ENCODE results near the gene OR51E2.

The OR51E2 gene

DNA sequence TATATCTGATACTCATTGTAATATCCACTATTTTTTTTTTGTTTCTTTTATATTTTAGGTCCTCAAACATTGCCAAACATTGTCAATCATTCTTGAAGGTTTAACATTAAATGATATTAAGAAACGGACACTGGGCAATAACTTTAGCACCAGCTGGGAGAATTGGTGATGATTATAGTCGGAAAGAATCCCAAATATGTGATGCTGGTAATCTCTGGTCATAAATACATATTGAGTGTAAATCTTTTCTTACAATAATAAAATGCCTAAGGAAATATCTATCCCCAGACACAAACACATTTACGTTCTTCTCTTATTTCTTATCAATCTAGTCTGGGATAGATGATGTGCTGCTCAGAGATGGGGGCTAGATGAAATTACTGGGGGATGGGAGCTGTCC is 25.2 kb downstream of the OR51E2 start:
- Histone ChIP-seq H3K18ac (ENCODE audit: low read depth in 1 of 2, low read length in 2 of 2) (no peak overlapping the region), H3K4me3 (ENCODE audit: insufficient read depth in 1 of 2, low read depth in 1 of 2, low read length in 2 of 2) (no peak overlapping the region), H4K91ac (ENCODE audit: low read length) (no peak overlapping the region), H2BK5ac (ENCODE audit: low read depth, low read length, poor library complexity, severe bottlenecking) (no peak overlapping the region), H2BK120ac (ENCODE audit: low read depth, low read length) (no peak overlapping the region), H3K14ac (ENCODE audit: low read length in 2 of 2) (no peak overlapping the region), H3K9me3 (ENCODE audit: control insufficient read depth, low read length) (no peaks in the 10 kb centered on the region), H3K36me3 (ENCODE audit: control insufficient read depth in 1 of 2, insufficient read depth in 2 of 2, low read depth in 1 of 2, low read length in 2 of 2) (no peaks in the 10 kb centered on the region), H3K4me1 (ENCODE audit: control insufficient read depth, insufficient read depth, low read depth, low read length) (peaks cover 7% of the 10 kb centered on the region), H3K27ac (ENCODE audit: low read length, poor library complexity, severe bottlenecking) (peak overlapping the region; percentile 67), H2BK12ac (ENCODE audit: low read length in 2 of 2) (no peak overlapping the region), H2AK5ac (ENCODE audit: low read length, severe bottlenecking) (no peak overlapping the region), H3K4me2 (ENCODE audit: low read length, poor library complexity, severe bottlenecking) (no peak overlapping the region), H3K27me3 (ENCODE audit: control insufficient read depth in 1 of 2, insufficient read depth in 1 of 2, low read length in 2 of 2) (no peaks in the 10 kb centered on the region), H2AFZ (ENCODE audit: low read depth, low read length) (no peak overlapping the region), H3K4ac (ENCODE audit: low read depth in 1 of 2, low read length in 2 of 2) (no peak overlapping the region), H3K9ac (ENCODE audit: low read length) (no peak overlapping the region), H3K79me1 (replicated peaks; ENCODE audit: low read length, poor library complexity, severe bottlenecking) (no peaks in the 10 kb centered on the region), H3K23ac (ENCODE audit: low read length in 2 of 2) (no peak overlapping the region), H4K8ac (ENCODE audit: low read length) (no peak overlapping the region), H2BK15ac (ENCODE audit: low read depth, poor library complexity, severe bottlenecking) (no peak overlapping the region)
- WGBS = no CpG with 5 or more reads among the region's 3 CpGs
- DNase-seq = no peak

DNA sequence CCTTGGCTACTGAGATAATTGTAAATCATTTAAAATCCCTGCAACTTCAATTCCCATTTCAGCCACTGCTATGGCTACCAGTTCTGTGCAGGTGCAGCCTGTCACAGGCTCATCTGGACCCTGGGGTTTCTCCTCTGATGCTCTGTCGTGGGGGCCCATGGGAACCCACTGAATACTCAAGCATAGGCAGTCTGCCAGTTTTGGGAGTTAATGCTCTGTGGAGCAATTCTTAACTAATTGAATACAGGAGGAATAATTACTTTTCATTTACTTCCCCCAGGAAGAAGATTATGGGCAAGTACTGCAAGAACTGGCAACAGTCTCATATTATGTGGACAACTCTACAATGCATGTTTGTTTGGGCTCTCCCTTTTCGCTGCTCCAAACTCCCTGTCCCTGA is 25.9 kb downstream of the OR51E2 start:
- Histone ChIP-seq H3K18ac (ENCODE audit: low read depth in 1 of 2, low read length in 2 of 2) (no peak overlapping the region), H3K36me3 (ENCODE audit: control insufficient read depth in 1 of 2, insufficient read depth in 2 of 2, low read depth in 1 of 2, low read length in 2 of 2) (no peaks in the 10 kb centered on the region), H3K4ac (ENCODE audit: low read depth in 1 of 2, low read length in 2 of 2) (no peak overlapping the region), H3K4me2 (ENCODE audit: low read length, poor library complexity, severe bottlenecking) (no peak overlapping the region), H3K9ac (ENCODE audit: low read length) (no peak overlapping the region), H3K23ac (ENCODE audit: low read length in 2 of 2) (no peak overlapping the region), H4K8ac (ENCODE audit: low read length) (no peak overlapping the region), H2BK15ac (ENCODE audit: low read depth, poor library complexity, severe bottlenecking) (no peak overlapping the region), H3K79me1 (replicated peaks; ENCODE audit: low read length, poor library complexity, severe bottlenecking) (no peaks in the 10 kb centered on the region), H2AFZ (ENCODE audit: low read depth, low read length) (no peak overlapping the region), H4K91ac (ENCODE audit: low read length) (no peak overlapping the region), H3K14ac (ENCODE audit: low read length in 2 of 2) (no peak overlapping the region), H2BK120ac (ENCODE audit: low read depth, low read length) (no peak overlapping the region), H2AK5ac (ENCODE audit: low read length, severe bottlenecking) (peak overlapping the region; percentile 84), H3K4me3 (ENCODE audit: insufficient read depth in 1 of 2, low read depth in 1 of 2, low read length in 2 of 2) (no peak overlapping the region), H3K27ac (ENCODE audit: low read length, poor library complexity, severe bottlenecking) (peak overlapping the region; percentile 67), H3K4me1 (ENCODE audit: control insufficient read depth, insufficient read depth, low read depth, low read length) (peaks cover 7% of the 10 kb centered on the region), H3K27me3 (ENCODE audit: control insufficient read depth in 1 of 2, insufficient read depth in 1 of 2, low read length in 2 of 2) (no peaks in the 10 kb centered on the region), H2BK12ac (ENCODE audit: low read length in 2 of 2) (no peak overlapping the region), H2BK5ac (ENCODE audit: low read depth, low read length, poor library complexity, severe bottlenecking) (no peak overlapping the region), H3K9me3 (ENCODE audit: control insufficient read depth, low read length) (no peaks in the 10 kb centered on the region)
- no peak for DNase-seq
- WGBS = 73% methylated on average over 2 of the region's 2 CpGs

- no peak overlapping the region for H3K27ac ChIP-seq (ENCODE audit: low read length, poor library complexity, severe bottlenecking)
- no peaks in the 10 kb centered on the region for H3K36me3 ChIP-seq (ENCODE audit: control insufficient read depth in 1 of 2, insufficient read depth in 2 of 2, low read depth in 1 of 2, low read length in 2 of 2)
- H3K4me2 ChIP-seq (ENCODE audit: low read length, poor library complexity, severe bottlenecking) = no peak overlapping the region
- H3K79me1 ChIP-seq (replicated peaks; ENCODE audit: low read length, poor library complexity, severe bottlenecking) = no peaks in the 10 kb centered on the region
- H3K4me1 ChIP-seq (ENCODE audit: control insufficient read depth, insufficient read depth, low read depth, low read length) = no peaks in the 10 kb centered on the region
- H4K8ac ChIP-seq (ENCODE audit: low read length) = no peak overlapping the region
- DNase-seq = peak; percentile 3
- H2BK5ac ChIP-seq (ENCODE audit: low read depth, low read length, poor library complexity, severe bottlenecking) = no peak overlapping the region
- no peak overlapping the region for H4K91ac ChIP-seq (ENCODE audit: low read length)
- H3K14ac ChIP-seq (ENCODE audit: low read length in 2 of 2) = no peak overlapping the region
- no peak overlapping the region for H3K4ac ChIP-seq (ENCODE audit: low read depth in 1 of 2, low read length in 2 of 2)
- no peak overlapping the region for H2BK15ac ChIP-seq (ENCODE audit: low read depth, poor library complexity, severe bottlenecking)
- no peaks in the 10 kb centered on the region for H3K27me3 ChIP-seq (ENCODE audit: control insufficient read depth in 1 of 2, insufficient read depth in 1 of 2, low read length in 2 of 2)
- H3K4me3 ChIP-seq (ENCODE audit: insufficient read depth in 1 of 2, low read depth in 1 of 2, low read length in 2 of 2) = no peak overlapping the region
- no peak overlapping the region for H2BK12ac ChIP-seq (ENCODE audit: low read length in 2 of 2)
- H3K9ac ChIP-seq (ENCODE audit: low read length) = no peak overlapping the region
- no peak overlapping the region for H3K23ac ChIP-seq (ENCODE audit: low read length in 2 of 2)
- H3K18ac ChIP-seq (ENCODE audit: low read depth in 1 of 2, low read length in 2 of 2) = no peak overlapping the region
- H2BK120ac ChIP-seq (ENCODE audit: low read depth, low read length) = no peak overlapping the region
- H3K9me3 ChIP-seq (ENCODE audit: control insufficient read depth, low read length) = no peaks in the 10 kb centered on the region
- no peak overlapping the region for H2AK5ac ChIP-seq (ENCODE audit: low read length, severe bottlenecking)
- H2AFZ ChIP-seq (ENCODE audit: low read depth, low read length) = no peak overlapping the region
- 79% methylated on average over 2 of the region's 2 CpGs for WGBS
Measured at GRCh38 chr11:4665424-4665823, 32.2 kb downstream of the OR51E2 start.

DNA sequence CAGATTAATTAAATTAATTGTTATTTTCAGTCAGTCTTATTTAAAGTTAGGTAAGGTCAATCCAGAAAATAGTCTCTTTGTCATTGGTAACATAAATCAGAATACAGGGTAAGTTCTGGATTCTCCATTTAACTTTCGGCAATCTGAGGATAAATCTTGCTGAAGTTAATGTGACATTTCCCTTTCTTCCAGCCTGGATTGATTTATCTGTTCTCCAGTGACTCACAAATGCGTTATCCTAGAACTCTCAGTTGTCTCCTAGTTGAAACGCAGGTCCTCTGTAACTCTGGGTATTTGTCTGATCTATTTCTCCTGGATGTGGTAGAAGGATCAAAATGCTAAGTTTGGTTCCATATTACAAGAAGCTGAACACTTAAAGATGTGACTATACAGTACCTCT is 32.9 kb downstream of the OR51E2 start:
- H4K91ac ChIP-seq (ENCODE audit: low read length) = no peak overlapping the region
- 25% methylated on average over 1 of the region's 3 CpGs for WGBS

More for the DNA sequence above, 32.9 kb downstream of the OR51E2 start:
- Histone ChIP-seq H3K79me1 (replicated peaks; ENCODE audit: low read length, poor library complexity, severe bottlenecking) (no peaks in the 10 kb centered on the region), H3K36me3 (ENCODE audit: control insufficient read depth in 1 of 2, insufficient read depth in 2 of 2, low read depth in 1 of 2, low read length in 2 of 2) (no peaks in the 10 kb centered on the region), H3K18ac (ENCODE audit: low read depth in 1 of 2, low read length in 2 of 2) (no peak overlapping the region), H3K23ac (ENCODE audit: low read length in 2 of 2) (no peak overlapping the region), H3K4me2 (ENCODE audit: low read length, poor library complexity, severe bottlenecking) (no peak overlapping the region), H3K4me3 (ENCODE audit: insufficient read depth in 1 of 2, low read depth in 1 of 2, low read length in 2 of 2) (no peak overlapping the region), H3K9me3 (ENCODE audit: control insufficient read depth, low read length) (no peaks in the 10 kb centered on the region), H2BK5ac (ENCODE audit: low read depth, low read length, poor library complexity, severe bottlenecking) (no peak overlapping the region), H3K4me1 (ENCODE audit: control insufficient read depth, insufficient read depth, low read depth, low read length) (no peaks in the 10 kb centered on the region), H3K9ac (ENCODE audit: low read length) (no peak overlapping the region), H4K8ac (ENCODE audit: low read length) (no peak overlapping the region), H3K4ac (ENCODE audit: low read depth in 1 of 2, low read length in 2 of 2) (no peak overlapping the region), H2BK15ac (ENCODE audit: low read depth, poor library complexity, severe bottlenecking) (no peak overlapping the region), H3K27ac (ENCODE audit: low read length, poor library complexity, severe bottlenecking) (no peak overlapping the region), H3K14ac (ENCODE audit: low read length in 2 of 2) (no peak overlapping the region), H2BK12ac (ENCODE audit: low read length in 2 of 2) (no peak overlapping the region), H3K27me3 (ENCODE audit: control insufficient read depth in 1 of 2, insufficient read depth in 1 of 2, low read length in 2 of 2) (no peaks in the 10 kb centered on the region), H2AK5ac (ENCODE audit: low read length, severe bottlenecking) (no peak overlapping the region), H2AFZ (ENCODE audit: low read depth, low read length) (no peak overlapping the region), H2BK120ac (ENCODE audit: low read depth, low read length) (no peak overlapping the region)
- no peak for DNase-seq
